ENCODE results near the gene MICALL1.

- TF ChIP-seq CTCF (conservative IDR thresholded peaks at IDR 0.05) (no peak), ZFX (IDR thresholded peaks at IDR 0.05) (no peak)
These were observed 37.2 kb downstream of the MICALL1 start for GRCh38 chr22:37943136-37943824.
